OCI-LY7 (cell line): ENCODE measurements around the gene RHEX. TPM values are rescaled to one million over a fixed set of nuclear protein-coding genes. Genes with fewer than 3 reads are reported as not detected.

Source experiments
- BruUV-seq: library from RNA; stranded (reverse); fragments of 400-500 nt; replicated peaks from 2 replicates; lab custom pipeline; 2021; lab: Mats Ljungman, UMichigan
- CTCF ChIA-PET: fragments of 300-600 bp; sonication (Branson Sonifier 250); formaldehyde crosslinking; loops from one replicate; lab custom pipeline; 2022; ENCODE audit warnings: antibody characterized with exemption; ENCODE audit not compliant: unreplicated experiment; lab: Charles Lee
- POLR2A ChIA-PET: fragments of 300-600 bp; sonication (Branson Sonifier 250); formaldehyde crosslinking; loops from one replicate; lab custom pipeline; 2022; ENCODE audit warnings: antibody characterized with exemption; lab: Charles Lee
- DNase-seq: peaks from one replicate; pipeline ENCODE4 v3.0.0-alpha.2; 2015; ENCODE audit warnings: low spot score
- H2AFZ ChIP-seq: fragments of 200-600 bp; sonication (generic), shearing (Covaris generic); 2 replicates; pipeline ENCODE4 v1.6.1; 2014; ENCODE audit warnings: mild to moderate bottlenecking, antibody characterized with exemption, low read length, moderate library complexity
- H3K27ac ChIP-seq: fragments of 200-600 bp; sonication (generic); 2 replicates; pipeline ENCODE4 v1.5.1; 2014; ENCODE audit warnings: mixed run types, low read depth, mild to moderate bottlenecking, moderate library complexity, low read length, inconsistent platforms; ENCODE audit not compliant: poor library complexity, severe bottlenecking
- H3K36me3 ChIP-seq: fragments of 200-600 bp; sonication (generic); 2 replicates; pipeline ENCODE4 v1.6.1; 2014; ENCODE audit warnings: mild to moderate bottlenecking, antibody characterized with exemption, low read length, moderate library complexity, mixed read lengths; ENCODE audit not compliant: insufficient read depth
- H3K4me1 ChIP-seq: fragments of 200-600 bp; sonication (generic); 2 replicates; pipeline ENCODE4 v1.5.1; 2014; ENCODE audit warnings: mild to moderate bottlenecking, low read length; ENCODE audit not compliant: insufficient read depth, poor library complexity, severe bottlenecking
- H3K4me2 ChIP-seq: fragments of 200-600 bp; sonication (generic); 2 replicates; pipeline ENCODE4 v1.6.1; 2014; ENCODE audit warnings: mild to moderate bottlenecking, low read length
- H3K4me3 ChIP-seq: fragments of 200-600 bp; sonication (generic); 2 replicates; pipeline ENCODE4 v1.5.1; 2014; ENCODE audit warnings: mild to moderate bottlenecking, low read depth, low read length; ENCODE audit not compliant: poor library complexity, severe bottlenecking
- H3K79me2 ChIP-seq: fragments of 200-600 bp; sonication (generic); 2 replicates; pipeline ENCODE4 v1.6.1; 2016; ENCODE audit warnings: low read depth, mild to moderate bottlenecking, low read length, moderate library complexity, mixed read lengths; ENCODE audit not compliant: insufficient read depth
- H3K9me2 ChIP-seq: fragments of 200-600 bp; sonication (generic); 2 replicates; pipeline ENCODE4 v1.6.1; 2016; ENCODE audit warnings: mild to moderate bottlenecking, low read length, mixed read lengths; ENCODE audit not compliant: insufficient read depth
- H3K9me3 ChIP-seq: fragments of 200-600 bp; sonication (generic); 2 replicates; pipeline ENCODE4 v1.6.1; 2014; ENCODE audit warnings: mild to moderate bottlenecking, mixed run types, low read length, mixed read lengths
- H4K20me1 ChIP-seq: fragments of 200-600 bp; sonication (generic); 2 replicates; pipeline ENCODE4 v1.6.1; 2014; ENCODE audit warnings: mild to moderate bottlenecking, antibody characterized with exemption, low read length, moderate library complexity, mixed read lengths; ENCODE audit not compliant: insufficient read depth
- CTCF ChIP-seq: fragments of 200-600 bp; sonication (generic); conservative IDR thresholded peaks from 2 replicates; pipeline ENCODE4 v1.5.1; 2014; ENCODE audit warnings: mild to moderate bottlenecking, antibody characterized with exemption, low read length, moderate library complexity, mixed read lengths
- EZH2phosphoT487 ChIP-seq: fragments of 200-600 bp; sonication (generic); IDR thresholded peaks from 2 replicates; pipeline ENCODE4 v1.6.1; 2018; ENCODE audit warnings: low read depth, borderline replicate concordance, mild to moderate bottlenecking, mixed run types, antibody characterized with exemption, low read length, moderate library complexity, mixed read lengths
- intact Hi-C: fragments of 100-400 bp; cut with micrococcal nuclease; formaldehyde crosslinking; loops from one replicate; pipeline ENCODE4 v1.10.0; 2022; ENCODE audit not compliant: unreplicated experiment
- total RNA-seq, 2 experiments: library from RNA; depleted of rRNA in 1 of 2; stranded (reverse); fragments of >200 nt in 1 of 2; shearing (Covaris generic) in 1 of 2; gene quantifications; 2 replicates each; pipeline ENCODE4 v1.2.3, GENCODE V29; 2014 to 2022

RHEX gene
- total RNA-seq, 2 experiments from 2014 or later, result 5.0 to 9.9 TPM

GRCh38 chr1:206120406-206120805, 67.4 kb downstream of the RHEX start:
- no peak overlapping the region for H3K27ac ChIP-seq
- no peak overlapping the region for H2AFZ ChIP-seq
- H3K4me2 ChIP-seq, result no peak overlapping the region
- TF ChIP-seq EZH2phosphoT487 (no peak), CTCF (no peak)
- H4K20me1 ChIP-seq, result no peaks in the 10 kb centered on the region
- BruUV-seq, result no TSS peak
- ChIA-PET POLR2A (no interaction called here), CTCF (no interaction called here)
- no peaks in the 10 kb centered on the region for H3K4me1 ChIP-seq
- H3K9me2 ChIP-seq, result no peaks in the 10 kb centered on the region
- H3K36me3 ChIP-seq, result no peaks in the 10 kb centered on the region
- no peak for DNase-seq
- intact Hi-C loops, result no loop called here
- no peak overlapping the region for H3K4me3 ChIP-seq
- peaks cover 14% of the 10 kb centered on the region for H3K9me3 ChIP-seq
- H3K79me2 ChIP-seq, result no peaks in the 10 kb centered on the region

DNA sequence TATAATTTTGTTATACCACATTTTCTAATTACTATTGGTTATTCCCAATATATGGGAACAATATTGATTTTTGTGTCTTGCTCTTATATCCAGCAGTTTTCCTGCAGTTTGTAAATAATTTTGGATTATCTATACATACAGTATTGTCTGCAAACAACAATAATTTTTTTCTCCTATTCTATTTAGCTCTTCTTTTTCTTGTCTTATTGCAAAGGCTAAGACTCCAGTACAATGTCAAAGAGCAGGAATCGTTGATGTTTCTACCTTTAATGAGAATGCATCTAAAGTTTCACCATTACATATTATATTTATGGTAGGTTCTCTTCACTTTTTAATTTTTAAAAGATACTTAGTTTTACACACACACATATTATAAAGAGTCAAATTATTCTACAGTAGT, 68.3 kb downstream of the RHEX start:
- peaks cover 14% of the 10 kb centered on the region for H3K9me3 ChIP-seq
- H3K27ac ChIP-seq, result no peak overlapping the region
- intact Hi-C loops, result no loop called here
- no peaks in the 10 kb centered on the region for H3K79me2 ChIP-seq
- TF ChIP-seq CTCF (no peak), EZH2phosphoT487 (no peak)
- H4K20me1 ChIP-seq, result no peaks in the 10 kb centered on the region
- H3K36me3 ChIP-seq, result no peaks in the 10 kb centered on the region
- H3K4me1 ChIP-seq, result no peaks in the 10 kb centered on the region
- BruUV-seq, result no TSS peak
- POLR2A ChIA-PET, result no interaction called here
- no peak overlapping the region for H2AFZ ChIP-seq
- no peaks in the 10 kb centered on the region for H3K9me2 ChIP-seq
- DNase-seq, result no peak
- H3K4me3 ChIP-seq, result no peak overlapping the region
- no peak overlapping the region for H3K4me2 ChIP-seq
- CTCF ChIA-PET, result no interaction called here

DNA sequence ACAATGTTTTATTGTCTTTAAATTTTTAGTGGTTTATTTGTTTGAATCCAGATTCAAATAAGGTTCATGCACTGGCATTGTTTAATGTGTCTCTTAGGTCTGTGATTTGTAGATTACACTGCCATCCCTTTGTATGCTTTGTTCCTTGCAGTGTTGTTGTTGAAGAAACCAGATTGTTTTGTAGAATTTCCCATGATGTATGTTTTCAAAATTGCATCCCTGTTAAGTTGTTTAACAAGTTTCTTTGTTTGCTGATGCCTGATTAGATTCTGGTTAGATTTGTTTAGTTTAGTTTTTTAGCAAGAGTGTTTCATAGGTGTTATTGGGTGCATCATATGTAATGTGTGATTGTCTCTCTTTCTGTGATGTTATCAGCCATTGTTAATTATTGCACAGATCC, 69.7 kb downstream of the RHEX start:
- no peaks in the 10 kb centered on the region for H4K20me1 ChIP-seq
- no peak overlapping the region for H2AFZ ChIP-seq
- no peak for DNase-seq
- intact Hi-C loops, result no loop called here
- POLR2A ChIA-PET, result no interaction called here
- H3K9me3 ChIP-seq, result peaks cover 14% of the 10 kb centered on the region
- CTCF ChIA-PET, result no interaction called here
- no peak for TF ChIP-seq EZH2phosphoT487
- no peak for TF ChIP-seq CTCF
- no peaks in the 10 kb centered on the region for H3K4me1 ChIP-seq
- H3K4me3 ChIP-seq, result no peak overlapping the region
- no TSS peak for BruUV-seq
- no peaks in the 10 kb centered on the region for H3K36me3 ChIP-seq
- no peaks in the 10 kb centered on the region for H3K9me2 ChIP-seq
- H3K4me2 ChIP-seq, result no peak overlapping the region
- H3K79me2 ChIP-seq, result no peaks in the 10 kb centered on the region
- H3K27ac ChIP-seq, result no peak overlapping the region
